GM18867 (cell line): ENCODE data around the gene OMP.

Experiments
- ATAC-seq: cut with Tn5 transposase; IDR thresholded peaks from one replicate; pipeline ENCODE4 v1.9.1; 2021; ENCODE audit warnings: mild to moderate bottlenecking, moderate library complexity; ENCODE audit not compliant: unreplicated experiment

The OMP gene

GRCh38 chr11:77136784-77137420 lies 34.3 kb downstream of the OMP start:
- ATAC-seq: no peak

- no peak for ATAC-seq
Measured at GRCh38 chr11:77137421-77137820, 34.8 kb downstream of the OMP start.

- ATAC-seq: no peak
Measured at GRCh38 chr11:77138106-77138649, 35.5 kb downstream of the OMP start.

- ATAC-seq: no peak
Measured at GRCh38 chr11:77139201-77139600, 36.6 kb downstream of the OMP start.

GRCh38 chr11:77140231-77140851 lies 37.7 kb downstream of the OMP start:
- no peak for ATAC-seq

- no peak for ATAC-seq
Measured at GRCh38 chr11:77141034-77141433, 38.4 kb downstream of the OMP start.

- ATAC-seq: no peak
Measured at GRCh38 chr11:77141475-77141874, 38.8 kb downstream of the OMP start.

- ATAC-seq: no peak
Measured at GRCh38 chr11:77142091-77142975, 39.7 kb downstream of the OMP start.

- ATAC-seq: no peak
Measured at GRCh38 chr11:77143405-77144020, 40.9 kb downstream of the OMP start.

- ATAC-seq: no peak
Measured at GRCh38 chr11:77144196-77144856, 41.7 kb downstream of the OMP start.

- ATAC-seq: no peak
Measured at GRCh38 chr11:77144857-77145428, 42.3 kb downstream of the OMP start.

- ATAC-seq: no peak
Measured at GRCh38 chr11:77146261-77147035, 43.8 kb downstream of the OMP start.

- ATAC-seq: no peak
Measured at GRCh38 chr11:77147036-77147315, 44.3 kb downstream of the OMP start.

GRCh38 chr11:77147668-77148321 lies 45.2 kb downstream of the OMP start:
- no peak for ATAC-seq

GRCh38 chr11:77148963-77149715 lies 46.5 kb downstream of the OMP start:
- no peak for ATAC-seq

GRCh38 chr11:77149716-77150392 lies 47.2 kb downstream of the OMP start:
- no peak for ATAC-seq

GRCh38 chr11:77150836-77151235 lies 48.2 kb downstream of the OMP start:
- no peak for ATAC-seq
